ENCODE data around the gene INSIG1.

DNA sequence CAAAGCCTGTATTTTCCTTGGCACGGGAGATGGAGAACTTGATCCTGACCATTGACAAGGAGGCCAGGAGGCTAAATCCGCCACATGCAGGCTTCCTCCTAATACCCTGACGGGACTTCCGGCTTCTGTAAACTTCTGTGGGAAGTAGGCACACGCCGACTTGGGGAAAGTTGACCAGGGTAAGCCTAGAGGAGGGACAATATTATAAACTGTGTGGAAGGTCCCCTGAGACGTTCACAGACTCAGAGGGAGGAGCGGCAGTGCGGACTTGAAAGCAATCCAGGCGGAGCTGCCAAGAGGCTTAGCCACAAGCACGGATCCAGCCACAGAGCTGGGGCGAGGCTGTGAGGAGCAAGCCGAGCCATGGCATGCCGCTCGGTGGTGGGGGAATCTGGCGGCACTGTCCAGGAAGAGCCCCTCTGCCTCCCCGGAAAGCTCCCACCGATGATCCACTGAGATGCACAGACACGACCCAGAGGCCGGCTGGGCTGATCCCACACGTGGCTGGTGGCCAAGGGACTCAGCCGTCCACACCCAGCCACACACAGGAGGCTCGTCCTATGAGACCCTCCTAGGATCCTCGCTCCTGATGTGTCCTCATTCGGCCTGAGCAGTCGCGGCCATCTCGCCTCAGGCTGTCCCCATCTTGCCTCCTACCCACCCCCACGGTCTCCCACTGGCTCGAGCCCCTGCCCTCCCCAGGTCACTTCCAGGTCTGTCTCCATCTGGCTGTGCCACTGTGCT lies 40.0 kb upstream of the INSIG1 start:
- TF ChIP-seq, protein P1, sequence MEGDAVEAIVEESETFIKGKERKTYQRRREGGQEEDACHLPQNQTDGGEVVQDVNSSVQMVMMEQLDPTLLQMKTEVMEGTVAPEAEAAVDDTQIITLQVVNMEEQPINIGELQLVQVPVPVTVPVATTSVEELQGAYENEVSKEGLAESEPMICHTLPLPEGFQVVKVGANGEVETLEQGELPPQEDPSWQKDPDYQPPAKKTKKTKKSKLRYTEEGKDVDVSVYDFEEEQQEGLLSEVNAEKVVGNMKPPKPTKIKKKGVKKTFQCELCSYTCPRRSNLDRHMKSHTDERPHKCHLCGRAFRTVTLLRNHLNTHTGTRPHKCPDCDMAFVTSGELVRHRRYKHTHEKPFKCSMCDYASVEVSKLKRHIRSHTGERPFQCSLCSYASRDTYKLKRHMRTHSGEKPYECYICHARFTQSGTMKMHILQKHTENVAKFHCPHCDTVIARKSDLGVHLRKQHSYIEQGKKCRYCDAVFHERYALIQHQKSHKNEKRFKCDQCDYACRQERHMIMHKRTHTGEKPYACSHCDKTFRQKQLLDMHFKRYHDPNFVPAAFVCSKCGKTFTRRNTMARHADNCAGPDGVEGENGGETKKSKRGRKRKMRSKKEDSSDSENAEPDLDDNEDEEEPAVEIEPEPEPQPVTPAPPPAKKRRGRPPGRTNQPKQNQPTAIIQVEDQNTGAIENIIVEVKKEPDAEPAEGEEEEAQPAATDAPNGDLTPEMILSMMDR (conservative IDR thresholded peaks at IDR 0.05; ENCODE audit: low read depth, low read length) = no peak
- TF ChIP-seq EZH2 (IDR thresholded peaks at IDR 0.05; ENCODE audit: borderline replicate concordance, low read depth, low read length, poor library complexity, severe bottlenecking) = no peak
